Heart right ventricle (tissue), 16 donors: ENCODE measurements around the gene INHBA. TPM values are rescaled to one million over a fixed set of nuclear protein-coding genes. Genes with fewer than 3 reads are reported as not detected.
A peak's percentile ranks its signal among the peaks of the same experiment; 100 is the strongest.

Source experiments
- ATAC-seq, 8 donors: fragments of 200-7000 bp; cut with Tn5 transposase; one replicate each; pipeline ENCODE4 v1.9.1; 2020; ENCODE audit warnings: mild to moderate bottlenecking in 8 of 8, moderate library complexity in 8 of 8, moderate number of reproducible peaks in 1 of 8
- DNase-seq, 2 donors: peaks; one replicate each; pipeline ENCODE4 v3.0.0-alpha.2; 2020
- H3K27ac ChIP-seq, 10 donors: fragments of 200-600 bp; sonication (generic) in 2 of 10; one replicate each; pipeline versions ENCODE4 v1.5.0 to v1.8.0; 2020 to 2022; ENCODE audit warnings: mild to moderate bottlenecking in 3 of 10
- H3K27me3 ChIP-seq, 7 donors: fragments of 200-600 bp; one replicate each; pipeline ENCODE4 v1.8.0; 2021 to 2022; ENCODE audit warnings: mild to moderate bottlenecking in 2 of 7
- H3K36me3 ChIP-seq, 9 donors: fragments of 200-600 bp; sonication (generic) in 1 of 9; one replicate each; pipeline versions ENCODE4 v1.5.0 to v1.8.0; 2020 to 2022; ENCODE audit warnings: mild to moderate bottlenecking in 2 of 9
- H3K4me1 ChIP-seq, 9 donors: fragments of 200-600 bp; sonication (generic) in 1 of 9; one replicate each; pipeline versions ENCODE4 v1.5.0 to v1.8.0; 2020 to 2022; ENCODE audit warnings: mild to moderate bottlenecking in 4 of 9
- H3K4me3 ChIP-seq, 10 donors: fragments of 200-600 bp; sonication (generic) in 2 of 10; one replicate each; pipeline versions ENCODE4 v1.5.0 to v1.8.0; 2020 to 2022; ENCODE audit warnings: mild to moderate bottlenecking in 7 of 10, moderate library complexity in 2 of 10
- H3K9me3 ChIP-seq, 11 donors: fragments of 200-600 bp in 10 of 11; sonication (generic) in 2 of 11; one replicate each; pipeline versions ENCODE4 v1.5.0 to v1.8.0; 2013 to 2022; ENCODE audit warnings: mild to moderate bottlenecking in 2 of 11, control low read depth in 1 of 11, moderate library complexity in 1 of 11
- WGBS, 2 donors: extraction: QIAGEN DNeasy Blood & Tissue Kit; methylation state at CpG; one replicate each; pipeline ENCODE4 v1.1.7; 2013; ENCODE audit warnings: inconsistent platforms in 1 of 2; 5-methylcytosine and 5-hydroxymethylcytosine counted together
- intact Hi-C, 10 donors: fragments of 100-400 bp; cut with DNase I; formaldehyde crosslinking; loops; one replicate each; pipeline versions ENCODE4 v1.11.1 to v1.14.2; 2022
- long read RNA-seq, 3 donors: library from polyadenylated mRNA; unstranded; transcript quantifications; one replicate each; pipeline ENCODE4 v2.0.0, GENCODE V29; 2020 to 2021
- polyA plus RNA-seq, 2 donors: library from polyadenylated mRNA; stranded (reverse); fragments of 200-250 nt; gene quantifications; one replicate each; pipeline ENCODE4 v1.2.3, GENCODE V29; 2013
- total RNA-seq, 10 donors: library from RNA; stranded (reverse); fragmentation: NEBNext Ultra II Directional in 3 of 10; extraction: Animal tissue kit (Norgen Biotek cat#: 25700) in 3 of 10; gene quantifications; one replicate each; pipeline versions ENCODE4 v1.2.1 to v1.2.4, GENCODE V29; 2021 to 2023
- TF ChIP-seq, protein P1 (sequence below), 9 donors: fragments of 200-600 bp; sonication (generic) in 2 of 9; IDR thresholded peaks; one replicate each; pipeline versions ENCODE4 v1.5.0 to v1.8.0; 2021 to 2022; ENCODE audit warnings: antibody characterized with exemption in 9 of 9, mild to moderate bottlenecking in 5 of 9, moderate library complexity in 1 of 9
- donor health status: Arrhythmogenic right ventricular cardiomyopathy.
- donor health status: ischemic (EF 13 %, LVEDD 7.1; RV severe dilation, severe dysfunction).
- donor health status: healthy with polysubstance abuse.
- donor health status: DM: no; HTN: yes; CAD: no.
- donor health status: DM: no; HTN: no; CAD: no.
- donor health status: ischemic (EF 25% LVEDD 6.9; RV normal size, moderate dysfunction).
- donor health status: ischemic (EF 25% LVEDD 5.7; RV mildly dilated, moderate dysfunction).
- donor health status: healthy.
- donor health status: DM: yes; HTN: yes; CAD: no.
- donor health status: Ischemic cardiomyopathy.
- donor health status: ischemic (EF 35%, LVEDD 5.7; RV mildly dilated, moderate dysfunction).
- donor health status: nonischemic (EF 11% LVEDD 7.7; RV severe dilation, severe dysfunction).
- donor health status: DM: yes; HTN: yes; CAD: no.
- donor health status: PGD.
- donor health status: ischemic (EF 29% LVEDD 5.4; RV normal size, mild dysfunction).
- donor health status: nonischemic (EF 23%, LVEDD 6.1; RV moderate dilation, normal function).

The INHBA gene
- total RNA-seq (10 to 100 TPM in 1 of 10 donors, 1 to 10 TPM in 8, under 1 TPM in 1; 0.51 to 26.1 (median 4.4) TPM), polyA plus RNA-seq (1 to 10 TPM in 1 of 2 donors, under 1 TPM in 1; 0.41 to 2.7 TPM)
- long read RNA-seq, donor 1 = 0 reads
- long read RNA-seq, donor 2, partial matches to known transcripts = 1 of 2 reads
- long read RNA-seq, donor 2, other reads (novel, unspliced or antisense) = 1 of 2 reads
- long read RNA-seq, donor 3, partial matches to known transcripts = 0 of 3 reads
- long read RNA-seq, donor 3, other reads (novel, unspliced or antisense) = 0 of 3 reads

DNA sequence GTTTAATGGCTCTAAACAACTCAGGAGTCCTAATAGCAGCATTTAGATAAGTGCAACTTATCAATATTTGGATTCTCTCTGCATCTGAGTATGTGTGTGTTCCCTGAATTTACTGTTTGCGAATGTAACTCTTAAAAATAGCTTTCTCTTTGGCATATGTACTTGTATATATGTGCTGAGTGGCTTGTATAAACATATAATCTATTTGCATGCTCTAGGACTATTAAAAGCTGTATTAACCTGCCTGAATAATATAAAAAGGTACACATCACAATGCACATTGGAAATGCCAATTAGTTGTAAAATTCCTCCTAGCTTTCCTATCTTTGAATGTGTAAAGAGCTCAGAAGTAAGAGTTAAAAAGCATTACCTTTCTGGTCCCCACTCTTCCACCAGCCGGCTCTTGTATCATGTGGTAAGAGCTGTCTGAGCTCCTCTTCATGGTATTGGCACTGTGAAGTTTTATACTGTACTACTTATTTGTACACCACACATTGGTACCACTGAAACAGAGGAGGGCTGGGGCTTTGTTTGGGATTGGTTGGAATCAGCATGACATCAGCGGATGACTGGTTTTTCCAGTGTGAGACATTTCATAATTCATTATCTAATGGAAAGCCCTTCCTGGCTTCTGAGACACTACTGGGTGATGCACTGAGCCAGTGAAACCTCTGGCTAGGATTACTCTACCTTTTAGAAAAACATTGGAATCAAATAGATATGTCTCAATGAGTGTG lies at the start of gene INHBA:
INHBA (minus strand) TSS at position 456 of the 737 bp plus-strand sequence. CDS start 2,716 bp downstream, outside the sequence.
- WGBS, 2 donors = 76 to 78% methylated on average over 3 of the region's 3 CpGs
- ATAC-seq = peak in 4 of 8 donors; percentile 12 to 40 (median 26)
- H3K4me1 ChIP-seq = peaks cover 0 to 36% (median 12%) of the 10 kb centered on the region in 9 donors
- DNase-seq = peak in 1 of 2 donors; percentile 41
- peak within 1 kb of the TSS in 4 of 10 donors; percentile 28 to 64 (median 51) for H3K4me3 ChIP-seq
- peak within 1 kb of the TSS in 5 of 10 donors; percentile 9 to 82 (median 62) for H3K27ac ChIP-seq
- peaks cover 0 to 17% (median 0%) of the 10 kb centered on the region in 7 donors for H3K27me3 ChIP-seq
- intact Hi-C loops = loop anchor here in 4 of 10 donors (5.0 to 10.0 kb wide), 5 partner anchors 651 to 1378 kb away; no protein-coding TSS in a partner anchor
- TF ChIP-seq, protein P1, sequence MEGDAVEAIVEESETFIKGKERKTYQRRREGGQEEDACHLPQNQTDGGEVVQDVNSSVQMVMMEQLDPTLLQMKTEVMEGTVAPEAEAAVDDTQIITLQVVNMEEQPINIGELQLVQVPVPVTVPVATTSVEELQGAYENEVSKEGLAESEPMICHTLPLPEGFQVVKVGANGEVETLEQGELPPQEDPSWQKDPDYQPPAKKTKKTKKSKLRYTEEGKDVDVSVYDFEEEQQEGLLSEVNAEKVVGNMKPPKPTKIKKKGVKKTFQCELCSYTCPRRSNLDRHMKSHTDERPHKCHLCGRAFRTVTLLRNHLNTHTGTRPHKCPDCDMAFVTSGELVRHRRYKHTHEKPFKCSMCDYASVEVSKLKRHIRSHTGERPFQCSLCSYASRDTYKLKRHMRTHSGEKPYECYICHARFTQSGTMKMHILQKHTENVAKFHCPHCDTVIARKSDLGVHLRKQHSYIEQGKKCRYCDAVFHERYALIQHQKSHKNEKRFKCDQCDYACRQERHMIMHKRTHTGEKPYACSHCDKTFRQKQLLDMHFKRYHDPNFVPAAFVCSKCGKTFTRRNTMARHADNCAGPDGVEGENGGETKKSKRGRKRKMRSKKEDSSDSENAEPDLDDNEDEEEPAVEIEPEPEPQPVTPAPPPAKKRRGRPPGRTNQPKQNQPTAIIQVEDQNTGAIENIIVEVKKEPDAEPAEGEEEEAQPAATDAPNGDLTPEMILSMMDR (IDR thresholded peaks at IDR 0.05) = no peak
- H3K36me3 ChIP-seq = no peaks in the 10 kb centered on the region
- H3K9me3 ChIP-seq = no peaks in the 10 kb centered on the region

DNA sequence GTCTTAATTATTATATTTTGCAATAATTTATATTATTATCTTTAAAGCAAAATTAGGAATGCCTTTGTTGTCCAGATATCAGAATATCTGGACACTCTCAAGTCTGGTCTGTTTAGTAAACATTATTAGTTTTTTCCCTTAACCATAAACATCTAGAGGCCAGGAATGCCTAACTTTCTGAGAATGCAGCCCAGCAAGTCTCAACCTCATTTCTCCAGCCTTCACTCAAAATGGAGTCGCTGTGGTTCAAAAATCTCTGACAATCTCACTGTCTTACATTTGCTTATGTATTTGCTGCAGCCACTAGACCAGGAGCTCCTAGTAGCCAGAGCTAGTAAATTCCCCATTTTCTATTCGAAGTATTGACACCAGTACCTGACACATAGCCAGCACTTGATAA lies 49.7 kb upstream of the INHBA start:
- H3K9me3 ChIP-seq = peaks cover 0 to 36% (median 8%) of the 10 kb centered on the region in 11 donors

DNA sequence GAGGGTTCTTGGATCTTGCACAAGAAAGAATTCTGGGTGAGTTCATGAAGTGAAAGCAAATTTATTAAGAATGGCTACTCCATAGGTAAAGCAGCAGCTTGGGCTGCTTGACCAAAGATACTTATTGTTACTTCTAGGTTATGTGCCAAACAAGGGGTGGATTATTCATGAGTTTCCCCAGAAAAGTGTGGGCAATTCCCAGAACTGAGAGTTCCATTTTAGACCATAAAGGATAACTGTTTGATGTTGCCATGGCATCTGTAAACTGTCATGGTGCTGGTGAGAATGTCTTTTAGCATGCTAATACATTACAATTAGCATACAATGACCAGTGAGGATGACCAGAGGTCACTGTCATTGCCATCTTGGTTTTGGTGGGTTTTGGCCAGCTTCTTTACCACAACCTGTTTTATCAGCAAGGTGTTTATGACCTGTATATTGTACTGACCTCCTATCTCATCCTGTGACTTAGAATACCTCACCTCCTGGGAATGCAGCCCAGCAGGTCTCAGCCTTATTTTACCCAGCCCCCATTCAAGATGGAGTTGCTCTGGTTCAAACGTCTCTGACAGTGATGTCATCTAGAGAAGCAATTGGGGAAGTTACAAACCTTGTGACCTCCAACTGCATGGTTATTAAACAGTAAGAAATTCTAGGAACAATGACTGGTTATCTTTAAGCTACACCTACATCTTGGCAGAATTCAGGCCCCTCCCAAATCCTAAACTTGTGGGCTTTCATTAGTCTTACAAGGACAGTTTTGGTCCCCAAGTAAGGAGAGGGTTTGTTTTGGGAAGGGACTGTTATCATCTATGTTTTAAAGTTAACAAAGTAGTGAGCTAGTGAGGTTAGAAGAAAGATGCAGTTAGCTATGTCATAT lies 48.0 kb upstream of the INHBA start:
- no peaks in the 10 kb centered on the region for H3K27me3 ChIP-seq
- WGBS, 2 donors = 47 to 54% methylated on average over 1 of the region's 1 CpG
- intact Hi-C loops = no loop called here
- peaks cover 0 to 20% (median 4%) of the 10 kb centered on the region in 11 donors for H3K9me3 ChIP-seq
- DNase-seq (no peak), ATAC-seq (no peak)
- no peak overlapping the region for H3K4me3 ChIP-seq
- no peaks in the 10 kb centered on the region for H3K36me3 ChIP-seq
- TF ChIP-seq, protein P1 (IDR thresholded peaks at IDR 0.05) = no peak
- no peak overlapping the region for H3K27ac ChIP-seq
- H3K4me1 ChIP-seq = no peaks in the 10 kb centered on the region

More for the DNA sequence above, 49.7 kb upstream of the INHBA start:
- Histone ChIP-seq H3K27ac (no peak overlapping the region), H3K4me1 (no peaks in the 10 kb centered on the region), H3K4me3 (no peak overlapping the region), H3K36me3 (no peaks in the 10 kb centered on the region), H3K27me3 (no peaks in the 10 kb centered on the region)
- intact Hi-C loops = no loop called here
- ATAC-seq (no peak), DNase-seq (no peak)
- WGBS, 2 donors = 84 to 91% methylated on average over 2 of the region's 2 CpGs
- TF ChIP-seq, protein P1 (IDR thresholded peaks at IDR 0.05) = no peak

DNA sequence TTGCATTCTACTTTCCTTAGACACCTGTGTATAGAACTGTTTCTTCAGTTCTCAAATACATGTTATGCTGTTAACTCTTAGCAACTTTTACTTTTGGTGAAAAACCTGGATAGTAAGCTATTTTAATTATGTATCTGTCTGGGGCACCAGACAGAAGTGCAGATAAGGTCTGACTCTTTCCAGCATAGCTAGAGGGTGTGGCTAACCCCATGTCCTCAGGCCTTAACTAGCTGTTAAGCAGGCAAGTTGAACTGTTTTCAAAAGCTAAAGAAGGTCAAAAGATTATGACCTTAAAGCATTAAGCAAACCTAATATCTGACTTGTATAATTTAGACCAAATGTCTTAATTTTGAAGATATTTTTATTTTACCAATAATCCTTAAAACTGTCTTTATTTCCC lies 45.1 kb upstream of the INHBA start:
- TF ChIP-seq, protein P1 (IDR thresholded peaks at IDR 0.05) = no peak
- Histone ChIP-seq H3K27me3 (no peaks in the 10 kb centered on the region), H3K27ac (no peak overlapping the region), H3K36me3 (no peaks in the 10 kb centered on the region), H3K4me1 (no peaks in the 10 kb centered on the region), H3K9me3 (peaks cover 0 to under 1% (median 0%) of the 10 kb centered on the region in 11 donors), H3K4me3 (no peak overlapping the region)
- intact Hi-C loops = no loop called here
- DNase-seq (no peak), ATAC-seq (no peak)
